Measurements from ENCODE around the gene TEX2.

DNA sequence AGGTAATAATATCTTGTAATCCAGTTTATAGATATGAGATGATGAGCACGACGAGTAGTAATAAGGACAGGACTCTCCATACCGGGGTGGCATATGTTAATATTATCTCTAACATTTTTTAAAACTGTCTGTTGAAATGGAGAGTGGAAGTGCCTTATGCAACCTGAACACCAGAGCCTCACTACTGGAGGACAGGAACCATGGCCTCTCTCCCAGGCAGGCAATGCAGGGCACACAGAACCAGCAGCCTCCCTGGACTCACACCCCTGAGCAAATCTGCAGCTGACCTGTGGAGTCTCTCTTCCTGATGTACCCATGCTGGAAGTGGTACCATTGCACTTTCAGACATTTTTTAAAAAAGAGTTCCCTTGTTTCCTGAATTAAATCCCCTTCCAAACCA, 78.0 kb downstream of the TEX2 start:
- TF ChIP-seq, protein P1, sequence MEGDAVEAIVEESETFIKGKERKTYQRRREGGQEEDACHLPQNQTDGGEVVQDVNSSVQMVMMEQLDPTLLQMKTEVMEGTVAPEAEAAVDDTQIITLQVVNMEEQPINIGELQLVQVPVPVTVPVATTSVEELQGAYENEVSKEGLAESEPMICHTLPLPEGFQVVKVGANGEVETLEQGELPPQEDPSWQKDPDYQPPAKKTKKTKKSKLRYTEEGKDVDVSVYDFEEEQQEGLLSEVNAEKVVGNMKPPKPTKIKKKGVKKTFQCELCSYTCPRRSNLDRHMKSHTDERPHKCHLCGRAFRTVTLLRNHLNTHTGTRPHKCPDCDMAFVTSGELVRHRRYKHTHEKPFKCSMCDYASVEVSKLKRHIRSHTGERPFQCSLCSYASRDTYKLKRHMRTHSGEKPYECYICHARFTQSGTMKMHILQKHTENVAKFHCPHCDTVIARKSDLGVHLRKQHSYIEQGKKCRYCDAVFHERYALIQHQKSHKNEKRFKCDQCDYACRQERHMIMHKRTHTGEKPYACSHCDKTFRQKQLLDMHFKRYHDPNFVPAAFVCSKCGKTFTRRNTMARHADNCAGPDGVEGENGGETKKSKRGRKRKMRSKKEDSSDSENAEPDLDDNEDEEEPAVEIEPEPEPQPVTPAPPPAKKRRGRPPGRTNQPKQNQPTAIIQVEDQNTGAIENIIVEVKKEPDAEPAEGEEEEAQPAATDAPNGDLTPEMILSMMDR (IDR thresholded peaks at IDR 0.05) = no peak
- TF ChIP-seq EZH2 (IDR thresholded peaks at IDR 0.05; ENCODE audit: borderline replicate concordance, insufficient read depth, low read depth, low read length, poor library complexity, severe bottlenecking) = no peak
